Neural progenitor cell (in vitro differentiated cells): ENCODE measurements around the gene PTPRG.

Experiments used
- CTCF ChIP-seq: fragments of 200-600 bp; sonication (generic); IDR thresholded peaks from 2 replicates; pipeline ENCODE4 v1.5.1; 2017; ENCODE audit warnings: antibody characterized with exemption, mild to moderate bottlenecking
- EZH2 ChIP-seq: fragments of 200-600 bp; sonication (generic); IDR thresholded peaks from 2 replicates; pipeline ENCODE4 v1.6.1; 2017; ENCODE audit warnings: antibody characterized with exemption, mild to moderate bottlenecking, moderate library complexity
- EZH2phosphoT487 ChIP-seq: fragments of 200-600 bp; sonication (generic); IDR thresholded peaks from 2 replicates; pipeline ENCODE4 v1.6.1; 2017; ENCODE audit warnings: antibody characterized with exemption

- TF ChIP-seq CTCF (no peak), EZH2 (no peak), EZH2phosphoT487 (no peak)
Measured at GRCh38 chr3:61650719-61651410, 89.5 kb downstream of the PTPRG start.
